Mucosa of rectum (tissue), 2 donors: ENCODE results near the gene ADH4.
"Not testable (repeated sequence)": the region's sequence is repeated elsewhere in the genome, so short reads cannot be mapped to it uniquely, and the experiment has no call there.

Source experiments
- H3K27ac ChIP-seq, 2 donors: one replicate each; pipeline ENCODE4 v1.7.0; 2013; ENCODE audit warnings: inconsistent platforms in 2 of 2, low read depth in 2 of 2, low read length in 2 of 2
- H3K27me3 ChIP-seq, 2 donors: one replicate each; pipeline ENCODE4 v1.7.0; 2013; ENCODE audit warnings: low read length in 2 of 2; ENCODE audit not compliant: control insufficient read depth in 2 of 2, insufficient read depth in 2 of 2
- H3K36me3 ChIP-seq, 2 donors: one replicate each; pipeline ENCODE4 v1.7.0; 2013; ENCODE audit warnings: low read length in 2 of 2; ENCODE audit not compliant: control insufficient read depth in 2 of 2, insufficient read depth in 2 of 2
- H3K4me1 ChIP-seq, 2 donors: one replicate each; pipeline ENCODE4 v1.7.0; 2013; ENCODE audit warnings: low read length in 2 of 2, mild to moderate bottlenecking in 1 of 2; ENCODE audit not compliant: control insufficient read depth in 2 of 2, insufficient read depth in 2 of 2
- H3K4me3 ChIP-seq, 2 donors: one replicate each; pipeline ENCODE4 v1.7.0; 2013; ENCODE audit warnings: low read length in 2 of 2
- H3K9ac ChIP-seq, 2 donors: one replicate each; pipeline ENCODE4 v1.7.0; 2013; ENCODE audit warnings: low read length in 2 of 2, low read depth in 1 of 2, mild to moderate bottlenecking in 1 of 2
- H3K9me3 ChIP-seq, 2 donors: one replicate each; pipeline ENCODE4 v1.7.0; 2013; ENCODE audit warnings: low read length in 2 of 2; ENCODE audit not compliant: control insufficient read depth in 2 of 2
- donor health status: healthy.
- donor health status: Normal muscosa, but diverticular disease.

Gene ADH4

DNA sequence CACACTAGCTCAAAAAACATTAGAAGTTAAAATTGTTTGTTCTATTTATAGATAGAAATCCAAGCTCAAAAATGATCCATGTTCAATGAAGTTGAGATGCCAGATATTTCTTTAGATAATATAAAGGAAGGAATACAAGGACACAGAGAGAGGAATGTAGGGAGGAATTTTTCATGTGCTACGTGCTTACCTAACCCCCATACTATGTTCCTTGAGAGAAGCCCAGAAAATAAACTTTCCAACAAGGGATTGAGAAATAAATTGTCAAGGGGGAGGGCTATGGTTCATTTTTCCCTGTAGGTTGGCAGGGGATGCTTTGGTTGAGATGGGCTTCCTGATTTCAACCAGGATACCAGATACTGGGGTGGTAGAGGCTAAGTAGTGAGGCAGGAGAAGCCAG lies 39.9 kb downstream of the ADH4 start:
- no peaks in the 10 kb centered on the region for H3K4me1 ChIP-seq
- no peak overlapping the region for H3K27ac ChIP-seq
- no peak overlapping the region for H3K9ac ChIP-seq
- H3K9me3 ChIP-seq: no peaks in the 10 kb centered on the region
- no peaks in the 10 kb centered on the region for H3K27me3 ChIP-seq
- peaks cover 0 to 2% of the 10 kb centered on the region in 2 donors for H3K36me3 ChIP-seq
- no peak overlapping the region for H3K4me3 ChIP-seq

DNA sequence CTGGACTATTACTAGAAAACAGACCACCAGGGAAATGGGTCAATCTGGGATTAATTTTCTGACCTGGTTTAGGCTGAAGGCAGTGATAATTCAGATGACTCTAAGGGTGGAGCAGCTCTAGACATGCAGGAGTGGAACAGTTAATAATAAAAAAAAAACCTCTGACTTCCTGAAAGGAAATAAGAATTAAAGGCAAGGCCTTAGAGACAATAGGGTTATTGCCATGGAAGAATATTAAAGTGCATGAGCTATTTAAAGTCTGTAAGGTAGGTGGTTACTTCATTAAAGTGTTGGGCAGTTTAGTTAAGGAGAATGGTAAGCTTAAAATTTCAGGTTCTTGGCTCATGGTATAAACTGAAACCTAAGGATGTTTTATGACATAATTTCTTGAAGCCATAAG lies 40.9 kb downstream of the ADH4 start:
- Histone ChIP-seq H3K9ac (no peak overlapping the region), H3K9me3 (no peaks in the 10 kb centered on the region), H3K4me1 (no peaks in the 10 kb centered on the region), H3K36me3 (peaks cover 0 to 2% of the 10 kb centered on the region in 2 donors), H3K27ac (no peak overlapping the region), H3K27me3 (no peaks in the 10 kb centered on the region), H3K4me3 (no peak overlapping the region)

DNA sequence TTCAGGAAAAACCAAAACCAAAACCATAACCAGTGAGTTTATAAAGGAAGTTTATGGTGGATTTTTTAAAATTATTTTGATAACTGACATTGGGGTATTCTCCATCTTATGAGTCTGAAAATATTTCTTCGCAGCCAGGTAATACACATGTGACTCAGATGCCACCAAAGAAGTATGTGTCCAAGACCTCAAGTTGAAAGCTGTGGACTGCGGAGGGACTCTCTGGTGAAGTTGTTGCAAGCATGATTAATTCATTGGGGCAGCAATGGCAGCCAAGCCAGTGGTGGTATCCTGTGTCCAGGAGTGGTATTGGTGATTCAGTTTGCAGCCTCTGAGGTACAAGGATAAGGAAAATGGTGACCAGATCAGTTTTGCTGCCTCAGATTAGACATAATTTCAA lies 41.5 kb downstream of the ADH4 start:
- no peak overlapping the region for H3K27ac ChIP-seq
- H3K9ac ChIP-seq: no peak overlapping the region
- H3K4me1 ChIP-seq: no peaks in the 10 kb centered on the region
- peaks cover 0 to 2% of the 10 kb centered on the region in 2 donors for H3K36me3 ChIP-seq
- H3K4me3 ChIP-seq: no peak overlapping the region
- H3K9me3 ChIP-seq: no peaks in the 10 kb centered on the region
- H3K27me3 ChIP-seq: no peaks in the 10 kb centered on the region

DNA sequence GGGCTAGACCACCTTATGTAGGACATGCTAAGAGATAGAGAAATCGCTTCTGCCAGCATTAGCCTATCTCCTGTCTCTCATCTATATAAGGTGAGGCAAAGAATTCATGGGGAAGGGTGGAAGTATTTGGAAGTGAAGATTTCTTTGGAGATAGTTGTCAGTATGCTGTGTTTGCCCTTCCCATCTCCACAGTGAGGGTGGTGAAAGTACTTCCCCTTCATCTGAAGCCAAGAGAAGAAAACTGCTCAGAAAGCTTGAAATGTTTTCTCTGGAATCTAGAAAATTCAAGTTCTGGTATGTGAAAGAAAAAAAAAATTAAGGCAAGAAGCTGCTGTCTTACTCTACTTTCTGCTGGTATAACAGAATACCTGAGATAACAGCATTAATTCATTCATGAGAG lies 43.2 kb downstream of the ADH4 start:
- Histone ChIP-seq H3K27ac (no peak overlapping the region), H3K4me1 (no peaks in the 10 kb centered on the region), H3K27me3 (no peaks in the 10 kb centered on the region), H3K9me3 (no peaks in the 10 kb centered on the region), H3K36me3 (peaks cover 0 to 2% of the 10 kb centered on the region in 2 donors), H3K9ac (no peak overlapping the region), H3K4me3 (no peak overlapping the region)

DNA sequence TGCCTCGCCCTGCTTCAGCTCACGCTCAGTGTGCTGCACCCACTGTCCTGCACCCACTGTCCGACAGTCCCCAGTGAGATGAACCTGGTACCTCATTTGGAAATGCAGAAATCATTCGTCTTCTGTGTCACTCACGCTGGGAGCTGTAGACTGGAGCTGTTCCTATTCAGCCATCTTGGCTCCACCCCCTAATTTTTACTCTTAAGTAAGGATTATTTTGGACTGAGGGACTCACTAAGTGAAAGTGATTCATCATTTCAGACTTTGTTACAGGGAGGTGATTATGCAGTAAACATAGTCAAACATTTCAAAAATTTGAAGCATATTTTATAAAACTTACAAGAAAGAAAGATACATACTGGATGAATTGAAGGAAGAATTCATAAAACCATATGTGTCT lies 44.3 kb downstream of the ADH4 start:
- H3K36me3 ChIP-seq, H3K4me3 ChIP-seq, H3K4me1 ChIP-seq, H3K9me3 ChIP-seq, H3K27ac ChIP-seq, H3K27me3 ChIP-seq, H3K9ac ChIP-seq: not testable (repeated sequence)

DNA sequence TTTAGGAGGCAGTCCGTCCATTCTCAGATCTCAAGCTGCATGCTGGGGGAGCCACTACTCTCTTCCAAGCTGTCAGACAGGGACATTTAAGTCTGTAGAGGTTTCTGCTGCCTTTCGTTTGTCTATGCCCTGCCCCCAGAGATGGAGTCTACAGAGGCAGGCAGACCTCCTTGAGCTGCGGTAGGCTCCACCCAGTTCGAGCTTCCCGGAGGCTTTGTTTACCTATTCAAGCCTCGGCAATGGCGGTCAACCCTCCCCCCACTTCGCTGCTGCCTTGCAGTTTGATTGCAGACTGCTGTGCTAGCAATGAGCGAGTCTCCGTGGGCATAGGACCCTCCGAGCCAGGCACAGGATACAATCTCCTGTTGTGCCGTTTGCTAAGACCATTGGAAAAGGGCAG lies 44.8 kb downstream of the ADH4 start:
- H3K36me3 ChIP-seq: peaks cover 0 to 2% of the 10 kb centered on the region in 2 donors

DNA sequence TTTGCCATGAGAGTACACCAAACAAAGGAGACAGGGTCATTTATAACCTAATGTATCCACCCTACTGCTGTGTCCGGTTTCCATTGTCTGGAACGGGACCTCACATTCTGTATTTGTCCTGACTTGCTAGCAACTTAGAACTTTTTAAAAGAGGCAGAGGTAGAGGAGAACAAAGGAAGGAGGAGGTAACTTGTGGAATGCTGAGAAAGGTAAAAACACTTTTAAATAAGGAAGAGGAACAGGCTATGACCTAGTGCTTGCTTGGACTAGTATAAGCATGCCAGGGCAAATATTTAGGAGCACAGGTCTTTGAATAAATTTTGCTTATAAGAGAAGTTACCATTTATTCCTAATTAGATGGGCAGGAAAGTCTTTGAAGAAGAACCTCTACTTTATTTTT lies 52.3 kb downstream of the ADH4 start:
- H3K4me3 ChIP-seq, H3K36me3 ChIP-seq, H3K9ac ChIP-seq, H3K9me3 ChIP-seq, H3K27me3 ChIP-seq, H3K27ac ChIP-seq: not testable (repeated sequence)
- H3K4me1 ChIP-seq: peaks cover 7 to 10% of the 10 kb centered on the region in 2 donors

More for the DNA sequence above, 44.8 kb downstream of the ADH4 start:
- H3K27me3 ChIP-seq: no peaks in the 10 kb centered on the region
- no peak overlapping the region for H3K9ac ChIP-seq
- no peaks in the 10 kb centered on the region for H3K4me1 ChIP-seq
- no peak overlapping the region for H3K4me3 ChIP-seq
- H3K9me3 ChIP-seq: no peaks in the 10 kb centered on the region
- H3K27ac ChIP-seq: no peak overlapping the region

DNA sequence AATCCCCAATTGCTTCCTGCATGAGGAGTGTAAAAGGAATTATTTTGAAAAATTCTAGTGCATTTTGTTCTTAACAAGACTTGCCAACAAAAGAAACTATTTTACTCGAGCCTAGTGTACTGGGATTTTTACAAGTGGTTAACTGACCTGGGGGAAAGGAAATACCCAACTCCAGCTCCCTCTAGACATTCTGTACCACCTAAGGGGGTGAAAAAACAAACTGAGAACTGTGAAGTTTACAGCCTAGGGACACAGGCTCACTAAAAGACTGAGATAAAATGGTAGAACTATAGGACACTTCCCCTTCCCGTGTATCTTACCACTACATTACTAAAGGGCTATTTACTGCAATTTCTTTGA lies 52.9 kb downstream of the ADH4 start:
- Histone ChIP-seq H3K9me3 (no peaks in the 10 kb centered on the region), H3K4me3 (peak overlapping the region in 1 of 2 donors; percentile 1), H3K27ac (no peak overlapping the region), H3K36me3 (no peaks in the 10 kb centered on the region), H3K9ac (no peak overlapping the region), H3K4me1 (peaks cover 7 to 10% of the 10 kb centered on the region in 2 donors), H3K27me3 (no peaks in the 10 kb centered on the region)

DNA sequence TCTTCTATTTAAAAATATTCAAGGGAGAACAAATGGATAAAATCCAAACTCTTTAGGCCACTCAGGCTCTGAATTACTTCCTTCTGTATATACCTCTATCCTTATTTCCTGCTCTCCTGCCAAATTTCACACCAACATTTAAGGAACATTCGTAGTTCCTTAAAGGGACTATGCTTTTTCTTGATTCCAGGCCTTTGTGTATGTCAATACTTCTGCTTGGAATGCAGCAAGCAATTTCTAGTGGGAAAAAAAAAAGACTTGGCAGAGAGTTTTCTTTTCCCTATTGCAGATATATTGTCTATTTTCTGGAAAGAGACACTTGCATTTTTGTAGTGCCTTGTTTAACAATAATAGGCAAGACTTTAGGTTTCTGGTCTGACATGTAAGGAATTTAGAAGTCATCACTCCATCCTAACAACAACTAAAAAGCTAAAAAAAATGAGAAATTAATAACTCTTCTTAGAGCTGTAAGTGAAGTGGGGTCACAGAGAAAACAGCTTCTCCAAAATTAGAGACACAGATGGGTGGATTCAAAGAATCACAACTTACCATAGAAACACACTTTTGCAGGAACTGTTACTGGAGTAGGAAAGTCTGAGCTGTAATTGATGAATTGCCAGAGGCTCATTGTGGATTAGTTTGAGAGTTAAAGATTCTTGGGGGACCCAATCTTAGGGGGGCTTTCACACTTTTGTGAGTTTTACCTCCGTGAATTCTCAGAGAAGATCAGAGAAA lies 53.4 kb downstream of the ADH4 start:
- H3K9ac ChIP-seq: no peak overlapping the region

DNA sequence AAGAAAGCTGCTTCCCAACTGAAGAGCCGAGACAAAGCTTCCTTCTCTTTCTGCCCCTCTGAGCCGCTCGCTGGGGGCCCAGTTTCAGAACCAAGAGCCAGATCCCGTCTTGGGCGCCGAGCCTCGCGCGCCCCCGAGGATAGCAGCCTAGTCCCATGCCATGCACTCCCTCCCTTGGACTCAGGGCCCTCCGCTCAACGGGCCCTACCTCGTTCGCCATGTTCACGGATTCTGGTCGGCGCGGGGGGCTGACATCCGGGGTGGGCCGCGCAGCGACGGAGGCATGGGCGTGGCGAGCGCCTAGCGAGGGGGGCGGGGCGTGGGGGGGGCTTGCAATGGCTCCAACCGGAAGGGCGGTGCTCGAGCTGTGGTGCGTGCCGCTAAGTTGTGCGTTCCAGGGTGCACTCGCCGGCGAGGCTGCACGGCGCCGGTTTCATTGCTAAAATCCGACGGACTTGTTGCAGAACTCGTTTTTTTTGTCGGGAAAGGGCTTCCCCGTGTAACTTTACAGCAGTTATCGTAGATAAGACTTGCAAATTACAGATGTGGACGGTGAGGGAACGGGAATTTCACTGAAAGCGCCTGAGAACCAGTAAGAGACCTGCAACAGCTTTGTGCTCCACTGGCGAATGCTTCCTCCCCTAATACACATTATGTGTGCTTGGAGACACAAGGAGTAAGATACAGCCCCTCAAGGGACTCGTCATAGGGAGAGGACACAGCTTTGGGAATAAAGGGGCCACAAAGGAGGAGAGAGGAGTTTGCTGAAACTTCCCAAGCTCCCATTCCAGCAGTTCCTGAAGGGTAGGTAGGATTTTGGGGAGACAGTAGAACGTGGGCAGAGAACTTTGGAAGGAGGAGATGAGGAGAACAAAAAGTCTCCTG lies 55.4 kb downstream of the ADH4 start, which contains the start of gene ADH5:
TSS of gene ADH5 (minus strand) at position 308 of the 885 bp plus-strand sequence. CDS start at position 220, 88 bp downstream.
- Histone ChIP-seq H3K27me3 (no peaks in the 10 kb centered on the region), H3K9me3 (no peaks in the 10 kb centered on the region), H3K36me3 (peaks cover 13 to 16% of the 10 kb centered on the region in 2 donors), H3K4me3 (peak within 1 kb of the TSS; percentile 82 to 91), H3K9ac (peak within 1 kb of the TSS; percentile 84 to 96), H3K4me1 (peaks cover 10 to 13% of the 10 kb centered on the region in 2 donors), H3K27ac (peak within 1 kb of the TSS; percentile 96 to 97)

More for the DNA sequence above, 53.4 kb downstream of the ADH4 start:
- no peaks in the 10 kb centered on the region for H3K36me3 ChIP-seq
- peak overlapping the region in 1 of 2 donors; percentile 91 for H3K4me3 ChIP-seq
- peaks cover 10% of the 10 kb centered on the region in 2 donors for H3K4me1 ChIP-seq
- no peaks in the 10 kb centered on the region for H3K27me3 ChIP-seq
- no peaks in the 10 kb centered on the region for H3K9me3 ChIP-seq
- H3K27ac ChIP-seq: peak overlapping the region in 1 of 2 donors; percentile 3
